ENCODE measurements around the gene MRAP.
"Not testable (repeated sequence)": the region's sequence is repeated elsewhere in the genome, so short reads cannot be mapped to it uniquely, and the experiment has no call there.

Gene MRAP

GRCh38 chr21:32298658-32299081 is at the start of gene MRAP:
Gene MRAP (plus strand): TSS chr21:32298855. CDS start chr21:32298972, 117 bp downstream.
- DNase-seq = no peak

GRCh38 chr21:32249511-32250280 is 49.0 kb upstream of the MRAP start:
- DNase-seq = no peak

GRCh38 chr21:32252136-32252535 is 46.5 kb upstream of the MRAP start:
- no peak for DNase-seq

- no peak for DNase-seq
Observed at GRCh38 chr21:32253215-32253641, 45.4 kb upstream of the MRAP start.

GRCh38 chr21:32256251-32256650 is 42.4 kb upstream of the MRAP start:
- DNase-seq = no peak

GRCh38 chr21:32256873-32257620 is 41.6 kb upstream of the MRAP start:
- DNase-seq = peak; percentile 92

GRCh38 chr21:32257962-32258785 is 40.5 kb upstream of the MRAP start:
- peak; percentile 71 for DNase-seq

GRCh38 chr21:32258786-32259048 is 39.9 kb upstream of the MRAP start:
- not testable (repeated sequence) for DNase-seq

GRCh38 chr21:32260130-32260529 is 38.5 kb upstream of the MRAP start:
- no peak for DNase-seq

GRCh38 chr21:32261929-32262328 is 36.7 kb upstream of the MRAP start:
- DNase-seq = no peak

- not testable (repeated sequence) for DNase-seq
Observed at GRCh38 chr21:32265321-32265720, 33.3 kb upstream of the MRAP start.

- no peak for DNase-seq
Observed at GRCh38 chr21:32270748-32271147, 27.9 kb upstream of the MRAP start.

GRCh38 chr21:32276671-32277070 is 22.0 kb upstream of the MRAP start:
- no peak for DNase-seq

- peak; percentile 2 for DNase-seq
Observed at GRCh38 chr21:32278103-32278502, 20.6 kb upstream of the MRAP start.

GRCh38 chr21:32278518-32279376 is 19.9 kb upstream of the MRAP start, which contains the start of gene MIS18A:
Gene MIS18A (minus strand): TSS chr21:32279049. CDS start chr21:32279014, 35 bp downstream.
- DNase-seq = peak; percentile 93

- DNase-seq = no peak
Observed at GRCh38 chr21:32279377-32279680, 19.3 kb upstream of the MRAP start.

GRCh38 chr21:32281531-32281930 is 17.1 kb upstream of the MRAP start:
- no peak for DNase-seq

GRCh38 chr21:32282992-32283391 is 15.7 kb upstream of the MRAP start:
- no peak for DNase-seq

GRCh38 chr21:32285476-32285875 is 13.2 kb upstream of the MRAP start:
- DNase-seq = no peak

- DNase-seq = no peak
Observed at GRCh38 chr21:32297449-32297848, 1.2 kb upstream of the MRAP start.

GRCh38 chr21:32298148-32298559 is 501 bp upstream of the MRAP start:
- DNase-seq = no peak

GRCh38 chr21:32299695-32300094 is 1.0 kb downstream of the MRAP start:
- DNase-seq = no peak

All from NCI-H1105 (cell line).